Esophagus muscularis mucosa (tissue), 4 donors: ENCODE measurements around the gene ARL15.

Experiments used
- EP300 ChIP-seq: sonication (generic); formaldehyde crosslinking; IDR thresholded peaks from one replicate; pipeline ENCODE4 v1.6.1; 2017; ENCODE audit warnings: antibody characterized with exemption
- POLR2A ChIP-seq: fragments of 450-650 bp; IDR thresholded peaks from one replicate; pipeline ENCODE4 v1.6.1; 2017; ENCODE audit warnings: antibody characterized with exemption, moderate library complexity, mild to moderate bottlenecking, low read depth
- TF ChIP-seq, protein P1 (sequence below), 3 experiments: fragments of 200-600 bp in 2 of 3; fragments of 450-650 bp in 1 of 3; sonication (generic) in 2 of 3; IDR thresholded peaks; one replicate each; pipeline ENCODE4 v1.5.1; 2017 to 2019; ENCODE audit warnings: antibody characterized with exemption in 3 of 3, mild to moderate bottlenecking in 2 of 3, moderate library complexity in 1 of 3

DNA sequence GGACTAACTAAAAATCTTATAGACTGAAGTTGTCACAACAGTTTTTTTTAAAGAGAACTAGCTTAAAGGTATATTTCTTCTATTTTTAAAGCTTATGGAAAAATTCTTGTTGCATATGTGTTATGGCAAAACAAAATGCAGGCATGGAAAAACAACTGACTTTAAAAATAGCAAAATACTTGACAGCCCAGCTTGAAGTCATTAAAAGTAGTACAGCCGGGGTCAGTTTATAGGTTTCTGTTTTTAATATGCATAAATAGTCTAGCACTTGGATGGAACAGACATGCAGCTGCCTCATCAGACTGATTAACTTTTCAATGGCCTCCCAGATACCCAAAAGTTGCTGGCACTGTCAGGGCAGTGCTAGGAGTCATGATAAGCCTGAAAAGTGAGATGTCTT, 22.3 kb upstream of the ARL15 start:
- no peak for TF ChIP-seq EP300
- TF ChIP-seq, protein P1, sequence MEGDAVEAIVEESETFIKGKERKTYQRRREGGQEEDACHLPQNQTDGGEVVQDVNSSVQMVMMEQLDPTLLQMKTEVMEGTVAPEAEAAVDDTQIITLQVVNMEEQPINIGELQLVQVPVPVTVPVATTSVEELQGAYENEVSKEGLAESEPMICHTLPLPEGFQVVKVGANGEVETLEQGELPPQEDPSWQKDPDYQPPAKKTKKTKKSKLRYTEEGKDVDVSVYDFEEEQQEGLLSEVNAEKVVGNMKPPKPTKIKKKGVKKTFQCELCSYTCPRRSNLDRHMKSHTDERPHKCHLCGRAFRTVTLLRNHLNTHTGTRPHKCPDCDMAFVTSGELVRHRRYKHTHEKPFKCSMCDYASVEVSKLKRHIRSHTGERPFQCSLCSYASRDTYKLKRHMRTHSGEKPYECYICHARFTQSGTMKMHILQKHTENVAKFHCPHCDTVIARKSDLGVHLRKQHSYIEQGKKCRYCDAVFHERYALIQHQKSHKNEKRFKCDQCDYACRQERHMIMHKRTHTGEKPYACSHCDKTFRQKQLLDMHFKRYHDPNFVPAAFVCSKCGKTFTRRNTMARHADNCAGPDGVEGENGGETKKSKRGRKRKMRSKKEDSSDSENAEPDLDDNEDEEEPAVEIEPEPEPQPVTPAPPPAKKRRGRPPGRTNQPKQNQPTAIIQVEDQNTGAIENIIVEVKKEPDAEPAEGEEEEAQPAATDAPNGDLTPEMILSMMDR (IDR thresholded peaks at IDR 0.05) = no peak
- TF ChIP-seq POLR2A = no peak
